Stimulated activated CD4-positive, alpha-beta T cell treated with anti-CD3 and anti-CD28 coated beads, Interleukin-1b, Interleukin-23, amount 100 ng/mL, for 4 hours (primary cell): ENCODE data around the gene CSPG4.
"Not testable (repeated sequence)": the region's sequence is repeated elsewhere in the genome, so short reads cannot be mapped to it uniquely, and the experiment has no call there.

ENCODE experiments used
- DNase-seq, 2 donors: peaks; one replicate each; pipeline ENCODE4 v3.0.0-alpha.2; 2020; ENCODE audit warnings: low read depth in 2 of 2

Gene CSPG4

DNA sequence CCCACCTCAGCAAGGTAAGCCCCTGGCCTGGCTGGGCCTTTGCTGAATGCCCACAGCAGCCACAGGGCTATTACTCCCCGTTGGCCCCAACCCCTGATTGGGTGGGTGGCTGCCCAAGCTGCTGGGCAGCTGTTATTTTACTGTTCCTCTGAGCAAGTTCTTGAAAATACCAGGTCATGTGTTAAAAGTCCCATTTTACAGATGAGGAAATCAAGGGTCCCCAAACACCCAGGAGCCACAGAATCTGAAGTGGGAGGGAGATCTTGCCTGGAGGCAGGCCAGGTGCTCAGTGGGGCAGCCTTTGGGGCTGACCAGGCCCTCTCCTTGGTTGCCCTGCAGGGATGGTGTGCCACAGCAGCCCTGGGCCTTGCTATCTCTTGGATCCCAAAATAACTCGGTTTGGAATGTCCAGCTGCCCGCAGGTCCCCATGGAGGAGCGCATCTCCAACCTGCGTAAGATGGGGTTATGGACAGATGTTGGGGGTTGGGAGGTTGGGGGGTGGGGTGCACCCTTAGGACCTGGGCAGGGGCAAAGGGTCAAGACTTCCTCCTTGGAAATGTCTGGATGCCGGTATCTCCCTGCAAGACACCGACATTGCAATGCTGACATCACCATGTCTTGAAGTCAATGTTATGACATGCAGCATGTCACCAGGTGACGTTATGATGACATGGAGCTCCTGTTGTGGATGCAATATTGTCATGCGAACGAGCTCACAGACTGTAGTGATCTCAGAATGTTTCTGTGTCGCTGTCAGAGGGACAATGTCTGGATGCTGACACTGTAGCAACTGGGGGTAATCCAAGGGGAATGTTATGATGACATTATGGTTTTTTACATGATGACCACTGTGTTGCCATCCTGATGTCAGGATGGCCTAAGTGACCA, 13.3 kb upstream of the CSPG4 start:
- DNase-seq: no peak

DNA sequence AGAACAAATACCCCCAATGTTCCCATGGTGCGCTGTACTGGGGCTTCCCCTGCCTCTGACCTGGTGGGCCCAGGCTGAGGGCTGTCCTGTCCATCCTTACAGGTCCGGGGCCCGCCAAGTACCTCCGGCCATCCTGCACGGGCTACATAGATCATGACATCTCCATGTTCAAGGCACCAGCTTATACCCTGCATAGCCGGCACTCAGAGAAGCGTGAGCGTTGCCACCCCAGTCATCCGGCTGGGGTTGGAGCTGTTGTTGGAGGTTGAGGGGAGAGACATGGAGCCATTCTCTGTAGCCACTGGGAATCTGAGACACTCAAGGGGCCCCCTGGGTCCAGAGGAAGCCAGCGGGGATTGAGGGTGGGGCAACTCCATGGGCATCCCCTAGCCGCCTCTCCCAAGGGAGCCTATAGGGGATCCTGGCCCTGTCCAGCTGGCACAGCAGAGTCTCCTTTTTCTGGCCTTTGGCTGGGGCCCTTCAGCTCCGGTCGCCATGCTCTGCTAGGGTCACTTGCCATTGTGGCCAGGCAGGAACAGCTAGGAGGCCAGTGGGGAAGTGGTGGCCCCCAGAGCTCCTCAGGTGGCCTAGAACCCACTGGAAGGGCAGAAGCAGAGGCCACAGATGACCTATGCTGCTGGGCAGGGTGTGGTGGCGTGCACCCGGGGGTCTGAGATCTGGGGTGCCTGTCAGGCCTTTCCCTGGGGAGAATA, 12.5 kb upstream of the CSPG4 start:
- no peak for DNase-seq

DNA sequence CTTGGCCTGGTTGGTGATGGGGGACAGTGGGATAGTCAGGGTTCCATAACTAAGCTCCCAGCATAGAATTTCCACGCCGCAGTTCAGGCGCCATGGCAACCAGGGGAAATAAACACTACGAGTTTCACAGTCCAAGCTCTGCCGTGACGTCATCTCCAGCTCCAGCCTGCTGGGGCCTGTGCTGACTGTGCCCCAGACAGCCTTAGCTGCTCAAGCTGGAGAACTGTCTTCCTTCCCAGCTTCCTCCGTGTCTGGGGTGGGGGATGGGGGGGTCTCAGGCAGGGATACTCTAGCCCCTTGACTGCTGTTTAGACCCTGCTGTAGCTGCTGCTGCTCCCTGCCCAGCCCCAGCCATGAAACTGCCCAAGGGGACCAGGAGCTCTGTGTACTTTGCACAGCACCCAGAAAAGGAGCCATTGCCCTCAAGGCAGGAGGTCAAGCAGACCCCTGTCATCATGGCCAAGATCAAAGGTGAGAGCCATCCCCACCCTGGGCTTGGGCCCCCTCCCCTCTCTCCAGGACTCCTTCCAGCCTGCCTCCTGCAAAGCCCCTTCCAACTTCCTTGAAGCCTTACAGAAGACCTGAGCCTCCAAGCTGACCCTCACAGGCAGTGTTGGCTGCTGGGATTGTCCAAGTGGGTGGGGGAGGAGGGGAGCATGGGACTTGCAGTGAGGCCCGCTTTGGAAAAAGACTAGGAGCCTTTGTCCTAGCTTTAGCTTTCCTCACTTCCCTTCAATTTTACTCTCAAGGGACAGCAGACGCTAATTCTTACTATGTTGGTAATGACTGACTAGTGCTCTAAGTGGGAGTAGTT, 11.4 kb upstream of the CSPG4 start:
- DNase-seq: no peak

DNA sequence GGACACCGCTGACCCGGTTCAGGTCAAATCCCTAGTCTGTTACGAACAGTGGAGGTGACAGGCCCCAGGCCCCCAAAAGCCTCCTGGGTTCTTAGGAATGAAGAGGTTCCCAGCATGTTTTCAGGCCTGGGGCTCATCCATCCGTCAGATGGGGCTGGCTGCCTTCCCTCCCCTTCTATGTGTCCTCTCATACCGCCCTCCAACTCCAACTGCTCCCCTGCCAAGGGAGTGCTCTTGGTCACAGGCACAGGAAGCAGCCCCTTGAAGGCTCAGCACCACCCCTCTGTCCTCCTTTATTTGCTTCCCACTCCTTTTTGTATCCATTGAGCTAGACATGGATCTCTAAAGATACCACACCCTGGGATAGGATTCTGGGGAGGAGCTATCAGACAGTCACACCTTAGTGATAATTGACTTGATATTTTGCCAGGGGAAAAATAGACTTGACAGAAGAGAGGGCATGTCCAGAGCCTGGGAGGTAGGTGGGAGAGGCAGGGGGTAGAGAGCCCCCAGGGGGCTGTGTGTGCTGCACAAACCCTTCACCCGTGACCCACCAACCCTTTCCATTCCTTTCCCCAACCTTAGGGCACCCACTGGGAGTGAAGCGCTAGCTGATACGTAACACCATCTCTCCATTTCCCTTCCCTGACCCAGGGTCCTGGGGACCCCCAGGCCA, 10.7 kb upstream of the CSPG4 start:
- DNase-seq: no peak

DNA sequence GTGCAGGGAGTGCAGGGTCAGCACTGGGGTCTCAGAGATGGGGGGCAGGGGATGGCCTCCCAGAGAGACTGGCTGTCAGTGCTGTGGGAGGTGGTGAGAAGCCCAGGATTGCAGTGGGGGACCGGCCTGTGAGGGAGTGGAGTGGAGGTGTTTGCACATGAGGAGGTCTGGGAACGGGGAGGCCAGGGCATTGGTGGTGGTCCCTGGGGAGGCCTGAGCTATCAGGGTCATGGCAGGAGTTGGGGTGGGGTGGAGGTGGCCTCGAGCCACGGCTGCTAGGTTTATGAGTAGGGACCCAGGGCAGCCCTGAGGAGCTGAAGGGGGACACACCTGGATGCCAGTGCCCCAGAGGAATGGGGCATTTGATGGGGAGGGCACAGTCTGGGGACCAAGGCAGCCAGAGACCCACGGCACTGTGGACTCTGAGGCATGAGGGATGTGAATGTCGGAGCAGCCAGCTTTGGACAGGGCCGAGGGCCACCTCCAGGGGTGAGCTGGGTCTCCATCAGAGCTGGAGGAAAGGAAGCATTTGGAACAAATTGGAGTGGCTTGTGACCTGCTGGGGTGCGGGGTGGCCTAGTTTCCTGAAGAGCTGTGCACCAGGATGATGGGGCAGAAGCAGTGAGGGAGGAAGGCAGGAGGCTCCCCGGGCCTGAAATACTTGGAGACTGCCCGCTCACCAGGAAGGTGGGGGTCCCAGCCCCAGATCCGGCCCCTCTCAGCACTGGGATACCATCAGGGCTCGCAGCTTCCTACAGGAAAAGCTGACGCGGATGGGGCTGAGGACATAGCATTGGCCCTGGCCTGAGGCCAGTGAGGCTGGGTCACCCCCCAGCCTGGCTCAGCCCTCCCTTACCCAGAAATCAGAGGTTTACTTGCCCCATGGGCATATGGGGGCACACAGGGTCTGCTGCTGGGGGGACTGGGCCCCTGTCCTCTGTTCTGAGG, 9.5 kb upstream of the CSPG4 start:
- no peak for DNase-seq

DNA sequence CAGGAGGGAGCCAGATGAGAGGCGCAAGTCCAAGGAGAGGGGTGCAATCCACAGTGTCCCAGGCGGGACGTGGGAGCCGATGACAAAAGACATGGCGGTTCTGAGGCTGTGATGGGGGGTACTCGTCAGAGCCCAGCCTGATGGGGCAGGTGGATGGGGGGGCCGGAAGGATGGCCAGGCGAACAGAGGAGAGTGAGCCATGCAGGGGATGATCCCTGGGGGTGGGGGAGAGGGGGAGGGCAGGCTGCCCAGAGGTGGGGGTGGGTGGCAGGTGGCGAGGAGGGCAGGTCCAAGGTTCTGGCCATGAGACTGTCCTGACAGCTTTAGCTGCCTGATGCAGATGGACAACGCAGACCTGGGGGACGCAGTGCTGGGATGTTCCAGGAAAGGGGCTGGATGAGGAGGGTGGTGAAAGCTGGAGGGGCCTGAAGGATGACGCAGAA, 8.9 kb upstream of the CSPG4 start:
- DNase-seq: no peak

DNA sequence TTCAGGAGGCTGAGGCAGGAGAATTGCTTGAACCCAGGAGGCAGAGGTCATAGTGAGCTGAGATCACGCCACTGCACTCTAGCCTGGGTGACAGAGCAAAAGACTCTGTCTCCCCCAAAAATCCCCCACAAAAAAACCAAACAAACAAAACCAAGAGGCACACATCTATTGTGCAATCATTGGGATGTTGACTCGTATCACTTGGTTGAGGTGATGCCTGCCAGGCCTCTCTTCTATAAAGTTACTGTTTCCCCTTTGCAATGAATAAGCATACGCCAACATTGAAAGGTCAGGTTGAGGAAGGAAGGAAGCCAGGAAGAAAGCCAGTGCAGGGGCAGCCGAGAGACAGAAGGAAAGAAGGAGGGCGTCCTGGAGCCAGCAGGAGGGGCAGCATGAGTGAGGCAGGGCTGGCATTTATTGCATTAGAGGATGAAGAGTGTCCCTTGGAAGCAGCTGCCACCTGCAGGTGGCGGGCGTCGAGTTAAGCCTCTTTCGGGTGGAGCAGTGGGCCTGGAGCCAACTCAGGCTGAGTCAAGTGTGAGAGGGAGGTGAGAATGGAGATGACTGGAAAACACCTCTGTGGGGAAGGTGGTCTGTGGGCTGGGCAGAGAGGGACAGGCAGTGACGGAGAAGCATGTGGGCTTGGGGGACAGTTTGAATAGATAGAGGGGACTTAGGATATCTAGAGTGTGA, 8.3 kb upstream of the CSPG4 start:
- DNase-seq: no peak

DNA sequence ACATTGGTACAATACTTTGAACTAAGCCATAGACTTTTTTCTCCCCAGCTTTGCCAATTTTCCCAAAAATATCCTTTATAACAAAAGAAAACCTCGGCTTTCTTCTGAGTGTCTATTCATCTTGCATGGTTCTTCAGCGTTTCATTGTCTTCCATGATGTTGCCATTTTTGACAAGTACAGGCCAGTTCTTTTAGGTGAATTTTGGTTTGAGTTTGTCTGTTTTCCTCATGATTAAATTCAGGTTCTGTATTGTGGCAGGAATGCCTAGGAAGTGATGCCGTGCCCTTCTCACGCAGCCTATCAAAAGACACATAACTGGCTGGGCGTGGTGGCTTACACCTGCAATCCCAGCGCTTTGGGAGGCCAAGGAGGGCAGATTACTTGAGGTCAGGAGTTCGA, 7.6 kb upstream of the CSPG4 start:
- DNase-seq: no peak

DNA sequence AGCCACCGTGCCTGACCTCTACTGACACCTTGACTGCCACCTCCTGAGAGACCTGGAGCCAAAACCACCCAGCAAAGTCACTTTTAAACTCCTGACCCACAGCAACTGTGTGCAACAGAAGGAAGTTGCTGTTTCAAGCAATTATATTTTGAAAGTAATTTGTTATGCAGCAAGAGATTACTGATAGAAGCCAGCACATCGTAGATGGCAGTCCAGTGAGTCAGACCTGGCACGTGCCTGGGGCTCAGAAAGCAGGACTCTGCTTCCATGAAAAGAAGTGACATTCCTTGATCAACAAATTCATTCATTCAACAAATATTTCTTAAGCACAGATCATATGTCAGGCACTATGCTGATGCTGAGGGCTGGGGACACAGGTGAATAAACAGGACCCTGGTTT, 5.7 kb upstream of the CSPG4 start:
- DNase-seq: no peak

DNA sequence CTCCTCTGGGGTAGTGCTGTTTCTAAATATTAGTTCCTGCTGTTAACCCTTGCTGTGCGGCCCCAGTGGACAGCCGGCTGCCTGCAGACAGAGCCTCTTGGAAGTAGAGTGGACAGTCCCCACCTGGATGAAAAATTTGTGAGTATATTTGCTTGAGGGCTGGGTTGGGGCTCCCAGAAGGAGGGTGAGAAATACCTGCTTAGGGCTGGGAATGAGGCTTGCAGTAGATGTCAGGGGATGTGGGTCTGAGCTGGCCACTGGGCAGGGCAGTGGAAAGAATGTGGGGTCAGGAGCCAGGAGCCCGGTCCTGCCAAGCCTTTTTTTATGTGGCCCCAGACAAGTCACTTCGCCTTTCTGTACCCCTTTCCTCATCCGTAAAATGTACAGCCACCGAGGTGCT, 4.4 kb upstream of the CSPG4 start:
- not testable (repeated sequence) for DNase-seq

DNA sequence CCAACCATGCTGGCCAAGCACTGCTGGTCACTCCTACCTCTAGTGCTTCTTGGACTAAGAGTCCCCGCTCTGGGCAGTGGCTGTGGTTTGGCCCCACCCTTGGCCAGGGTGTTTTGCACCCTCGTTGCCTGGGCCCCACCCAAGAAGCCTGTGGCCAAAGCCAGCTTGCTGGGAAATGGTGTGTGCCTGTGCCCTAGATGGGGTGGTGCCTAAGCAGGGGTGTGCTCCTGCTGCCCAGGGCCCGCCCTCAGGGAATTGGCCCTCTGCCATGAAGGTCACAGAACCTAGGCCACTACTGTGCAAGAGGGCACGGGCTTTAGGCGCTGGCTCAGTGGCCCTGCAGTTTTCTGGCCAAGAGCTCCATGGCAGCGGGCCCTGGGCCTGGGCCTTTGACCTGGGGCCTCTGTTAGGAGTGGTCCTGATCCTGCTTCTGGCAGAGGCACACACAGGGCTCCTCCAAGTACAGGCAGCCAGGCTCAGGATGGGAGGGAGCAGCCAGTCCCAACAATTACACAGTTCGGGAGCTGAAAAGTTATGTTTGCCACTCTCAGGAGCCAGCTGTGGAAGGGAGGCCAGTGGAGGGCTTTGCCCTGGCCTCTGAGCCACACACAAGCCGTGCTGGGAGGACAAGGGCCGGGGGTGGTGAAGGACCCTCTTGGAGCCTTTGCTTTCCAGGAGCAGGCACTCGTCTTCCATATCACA, 3.8 kb upstream of the CSPG4 start:
- not testable (repeated sequence) for DNase-seq

DNA sequence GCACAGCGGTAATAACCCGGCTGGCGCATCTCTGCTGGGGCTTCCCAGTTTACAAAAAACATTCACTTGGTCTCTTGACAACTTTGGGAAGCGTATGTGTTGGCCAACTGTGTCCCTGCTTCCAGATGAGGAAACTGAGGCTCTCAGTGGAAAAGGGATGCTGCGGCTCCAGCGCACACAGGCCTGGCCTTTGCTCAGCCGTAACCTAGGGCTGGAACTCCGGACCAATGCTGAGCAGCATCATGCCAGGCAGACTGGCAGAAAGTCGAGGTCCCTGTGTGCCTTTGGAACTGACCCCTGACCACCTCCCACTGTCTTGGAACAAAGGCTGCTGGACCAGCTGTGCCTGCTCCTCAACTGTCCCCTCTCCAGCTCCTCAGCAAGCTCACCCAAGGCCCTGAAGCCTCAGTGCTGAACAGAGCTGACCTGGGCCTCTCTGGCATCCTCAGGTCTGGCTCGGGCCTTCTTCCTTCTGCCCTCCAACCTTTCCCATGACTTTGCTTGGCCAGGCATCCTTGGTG, 2.7 kb upstream of the CSPG4 start:
- DNase-seq: not testable (repeated sequence)

DNA sequence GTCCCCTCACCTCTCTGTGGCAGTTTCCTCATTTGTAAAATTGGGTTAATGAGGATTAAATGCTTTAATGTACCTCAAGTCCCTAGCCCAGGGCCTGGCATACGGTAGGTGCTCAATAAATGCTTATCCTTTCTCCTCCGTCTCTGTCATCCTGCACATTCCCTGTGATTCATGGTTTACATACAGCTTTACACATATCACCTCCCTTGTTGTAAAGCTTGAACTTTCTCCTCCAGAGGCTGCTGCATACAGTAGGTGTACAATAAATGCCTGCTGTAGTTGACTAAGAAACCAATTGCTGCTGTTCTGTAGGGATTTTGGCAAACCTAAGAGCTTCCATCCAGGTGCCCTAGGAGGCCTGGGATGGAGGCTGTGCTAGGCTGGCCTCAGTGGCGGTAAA, 1.5 kb upstream of the CSPG4 start:
- no peak for DNase-seq

DNA sequence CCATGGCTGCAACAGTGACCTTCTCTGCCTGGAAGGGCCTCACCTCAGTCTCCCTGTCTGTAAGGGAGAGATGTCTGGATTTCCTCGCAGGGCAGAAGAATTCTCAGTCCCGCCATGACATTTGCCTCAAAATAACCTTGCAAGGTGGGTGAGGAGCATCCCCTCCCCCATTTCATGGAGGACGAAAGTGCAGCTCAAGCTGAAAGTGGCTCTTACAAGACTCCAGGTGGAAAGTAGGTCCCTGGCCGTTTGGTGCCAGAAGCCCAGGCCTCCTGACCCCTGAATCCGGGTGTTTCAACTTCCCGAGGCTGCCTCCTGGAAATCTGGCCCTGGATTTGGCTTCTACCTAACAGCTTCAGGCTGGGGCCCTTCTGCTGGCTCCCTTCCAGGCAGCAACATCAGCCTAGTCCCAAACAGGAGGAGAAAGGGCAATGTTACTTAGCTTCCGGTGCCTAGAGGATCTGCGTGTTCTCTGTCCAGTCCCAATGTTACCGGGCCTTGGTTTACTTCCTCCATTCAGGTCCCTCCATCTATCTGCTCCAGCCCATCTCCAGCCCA, 769 bp upstream of the CSPG4 start:
- DNase-seq: no peak

DNA sequence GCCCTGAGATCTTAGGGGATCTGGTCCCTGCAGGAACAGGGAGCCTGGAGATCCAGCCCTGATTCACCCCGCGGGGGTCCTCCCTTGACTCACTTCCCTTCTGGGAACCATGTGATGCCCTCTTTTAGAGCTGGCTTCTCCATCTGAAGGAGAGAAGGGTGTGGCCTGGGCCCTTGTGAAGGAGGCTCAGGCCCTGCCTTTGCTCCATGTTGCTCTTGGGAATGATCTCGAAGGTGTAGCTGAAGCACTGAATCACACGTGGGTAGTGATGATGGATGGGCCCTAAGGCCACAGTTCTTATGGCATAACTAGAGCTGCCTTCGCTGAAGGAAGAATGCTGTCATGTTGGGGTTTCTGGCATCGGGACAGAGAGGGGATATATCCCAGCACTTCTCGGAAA, 1.2 kb downstream of the CSPG4 start:
- DNase-seq: not testable (repeated sequence)

DNA sequence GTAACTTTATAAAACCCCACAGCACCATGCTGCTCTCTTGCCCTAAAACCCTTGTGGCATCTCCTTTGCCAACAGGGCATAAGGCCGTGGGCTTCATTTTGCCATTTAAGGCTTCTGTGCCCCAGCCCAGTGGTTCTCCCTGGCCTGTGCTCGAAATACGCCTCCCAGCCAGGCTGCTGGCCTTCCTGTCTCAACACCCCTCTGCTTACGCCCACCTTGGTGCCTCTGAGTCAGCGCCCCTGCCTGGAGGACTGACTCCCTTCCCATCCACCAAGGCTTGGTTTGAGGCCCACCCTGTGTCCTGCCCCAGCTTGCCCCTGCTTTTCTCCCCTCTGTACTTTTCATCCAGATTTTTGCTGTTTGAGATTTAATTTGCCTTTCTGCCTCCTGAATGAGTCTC, 1.8 kb downstream of the CSPG4 start:
- DNase-seq: not testable (repeated sequence)

DNA sequence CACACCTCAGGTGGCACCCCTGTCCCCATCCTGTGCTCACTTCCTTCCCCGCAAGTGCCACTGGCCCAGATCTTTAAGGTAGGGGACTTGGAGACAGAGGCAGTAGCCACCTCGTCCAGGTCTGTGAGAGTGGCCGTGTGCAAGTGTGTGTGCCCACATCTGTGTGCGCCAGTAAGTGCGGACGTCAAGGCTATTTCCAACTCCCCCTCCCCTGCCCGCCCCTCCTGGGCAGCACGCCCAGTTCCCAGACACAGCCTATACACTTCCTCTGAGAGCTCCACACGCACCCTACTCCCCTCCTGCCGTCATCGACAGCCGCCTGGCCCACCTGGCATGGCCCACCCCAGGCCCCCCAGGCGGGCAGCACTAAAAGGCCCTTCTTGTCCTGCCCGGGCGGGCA, 3.2 kb downstream of the CSPG4 start:
- DNase-seq: not testable (repeated sequence)

DNA sequence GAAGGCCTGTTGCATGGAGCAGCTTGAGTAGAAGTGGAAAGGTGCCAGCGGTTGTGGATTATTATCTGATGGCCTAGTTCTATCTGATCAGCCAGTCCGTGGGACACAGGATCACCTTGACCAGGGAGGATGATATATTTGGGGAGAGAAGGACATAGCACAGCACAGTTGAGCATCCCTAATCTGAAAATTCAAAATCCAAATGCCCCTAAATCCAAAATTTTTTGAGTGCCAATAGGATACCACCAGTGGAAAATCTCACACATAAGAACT, 6.0 kb downstream of the CSPG4 start:
- DNase-seq: no peak
